ENCODE data around the gene EPS8.

DNA sequence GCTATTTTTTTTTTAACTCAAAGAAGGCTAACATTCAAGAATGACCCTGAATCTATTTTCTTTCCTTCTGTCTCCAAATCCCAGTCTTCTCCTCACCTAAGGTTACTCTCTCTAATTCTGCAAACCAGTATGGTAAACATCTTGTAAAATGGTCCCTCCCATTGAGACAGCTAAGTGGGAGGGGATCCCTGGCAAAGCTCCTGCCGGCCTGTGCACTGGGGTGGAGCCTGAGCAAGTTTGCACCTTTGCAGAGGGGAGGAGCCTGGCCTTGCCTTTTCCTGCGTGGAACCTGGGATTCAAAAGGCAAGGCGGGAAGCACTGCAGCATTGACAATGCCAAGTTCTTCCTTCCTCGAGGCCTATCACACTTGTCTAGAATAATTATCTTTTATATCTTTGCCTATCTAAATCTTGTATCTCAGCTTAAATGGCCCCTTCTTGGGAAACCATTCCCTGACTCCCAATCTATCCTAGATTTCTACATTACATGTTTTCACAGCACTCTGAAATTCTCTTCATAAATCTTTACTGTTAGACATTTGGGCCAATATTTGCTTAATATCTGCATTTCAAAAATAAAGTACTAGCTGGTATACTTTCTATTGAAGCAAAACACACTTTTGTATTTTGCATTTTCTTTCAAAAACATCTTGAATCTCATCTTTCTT is 83.0 kb downstream of the EPS8 start:
- TF ChIP-seq, protein P1, sequence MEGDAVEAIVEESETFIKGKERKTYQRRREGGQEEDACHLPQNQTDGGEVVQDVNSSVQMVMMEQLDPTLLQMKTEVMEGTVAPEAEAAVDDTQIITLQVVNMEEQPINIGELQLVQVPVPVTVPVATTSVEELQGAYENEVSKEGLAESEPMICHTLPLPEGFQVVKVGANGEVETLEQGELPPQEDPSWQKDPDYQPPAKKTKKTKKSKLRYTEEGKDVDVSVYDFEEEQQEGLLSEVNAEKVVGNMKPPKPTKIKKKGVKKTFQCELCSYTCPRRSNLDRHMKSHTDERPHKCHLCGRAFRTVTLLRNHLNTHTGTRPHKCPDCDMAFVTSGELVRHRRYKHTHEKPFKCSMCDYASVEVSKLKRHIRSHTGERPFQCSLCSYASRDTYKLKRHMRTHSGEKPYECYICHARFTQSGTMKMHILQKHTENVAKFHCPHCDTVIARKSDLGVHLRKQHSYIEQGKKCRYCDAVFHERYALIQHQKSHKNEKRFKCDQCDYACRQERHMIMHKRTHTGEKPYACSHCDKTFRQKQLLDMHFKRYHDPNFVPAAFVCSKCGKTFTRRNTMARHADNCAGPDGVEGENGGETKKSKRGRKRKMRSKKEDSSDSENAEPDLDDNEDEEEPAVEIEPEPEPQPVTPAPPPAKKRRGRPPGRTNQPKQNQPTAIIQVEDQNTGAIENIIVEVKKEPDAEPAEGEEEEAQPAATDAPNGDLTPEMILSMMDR (IDR thresholded peaks at IDR 0.05) = no peak
- no peak for TF ChIP-seq POLR2A (IDR thresholded peaks at IDR 0.05)

All from adrenal gland (tissue), 5 donors.